PC-9 (cell line): Measurements from ENCODE around the gene TRIB2.

ENCODE experiments used
- CTCF ChIP-seq: fragments of 200-600 bp; sonication (generic); conservative IDR thresholded peaks from 2 replicates; pipeline ENCODE4 v1.6.1; 2017; ENCODE audit warnings: mixed run types, antibody characterized with exemption, mild to moderate bottlenecking, moderate library complexity
- EZH2 ChIP-seq: fragments of 200-600 bp; sonication (generic); IDR thresholded peaks from 2 replicates; pipeline ENCODE4 v1.8.0; 2017; ENCODE audit warnings: antibody characterized with exemption, low read depth

GRCh38 chr2:12683457-12684100 is 33.2 kb upstream of the TRIB2 start:
- TF ChIP-seq CTCF (no peak), EZH2 (no peak)
